ENCODE measurements around the gene IFT25. TPM values are rescaled to one million over a fixed set of nuclear protein-coding genes. Genes with fewer than 3 reads are reported as not detected.

The IFT25 gene
- total RNA-seq, 1 donor from 2014 or later, result 37.9 TPM

GRCh38 chr1:53929246-53929960 is 16.1 kb downstream of the IFT25 start:
- TF ChIP-seq CTCF (conservative IDR thresholded peaks at IDR 0.05; ENCODE audit: low read depth, low read length), result no peak
- DNase-seq (ENCODE audit: low read depth), result no peak
- no peak overlapping the region for H3K4me3 ChIP-seq (ENCODE audit: low read depth, low read length)

GRCh38 chr1:53927376-53927881 is 18.1 kb downstream of the IFT25 start:
- no peak for TF ChIP-seq CTCF (conservative IDR thresholded peaks at IDR 0.05; ENCODE audit: low read depth, low read length)
- no peak for DNase-seq (ENCODE audit: low read depth)
- H3K4me3 ChIP-seq (ENCODE audit: low read depth, low read length), result no peak overlapping the region

- DNase-seq (ENCODE audit: low read depth), result no peak
- no peak for TF ChIP-seq CTCF (conservative IDR thresholded peaks at IDR 0.05; ENCODE audit: low read depth, low read length)
- no peak overlapping the region for H3K4me3 ChIP-seq (ENCODE audit: low read depth, low read length)
These were observed 25.8 kb downstream of the IFT25 start for GRCh38 chr1:53919675-53920066.

- DNase-seq (ENCODE audit: low read depth), result no peak
- no peak overlapping the region for H3K4me3 ChIP-seq (ENCODE audit: low read depth, low read length)
- no peak for TF ChIP-seq CTCF (conservative IDR thresholded peaks at IDR 0.05; ENCODE audit: low read depth, low read length)
These were observed 27.2 kb downstream of the IFT25 start for GRCh38 chr1:53918343-53918742.

GRCh38 chr1:53913352-53914033 is 32.0 kb downstream of the IFT25 start:
- DNase-seq (ENCODE audit: low read depth), result no peak
- TF ChIP-seq CTCF (conservative IDR thresholded peaks at IDR 0.05; ENCODE audit: low read depth, low read length), result no peak

GRCh38 chr1:53911442-53911841 is 34.1 kb downstream of the IFT25 start:
- H3K4me3 ChIP-seq (ENCODE audit: low read depth, low read length), result no peak overlapping the region
- no peak for DNase-seq (ENCODE audit: low read depth)
- TF ChIP-seq CTCF (conservative IDR thresholded peaks at IDR 0.05; ENCODE audit: low read depth, low read length), result no peak

More at GRCh38 chr1:53913352-53914033, 32.0 kb downstream of the IFT25 start:
- H3K4me3 ChIP-seq (ENCODE audit: low read depth, low read length), result no peak overlapping the region
